Stomach (tissue), 9 donors: ENCODE data around the gene EME2. TPM values are rescaled to one million over a fixed set of nuclear protein-coding genes. Genes with fewer than 3 reads are reported as not detected.

Source experiments
- DNase-seq, 2 donors: peaks; one replicate each; pipeline versions ENCODE4 v3.0.0 to v3.0.0-alpha.2; 2013 to 2019
- H3K27ac ChIP-seq, 5 donors: fragments of 200-600 bp in 4 of 5; sonication (generic) in 4 of 5; one replicate each; pipeline ENCODE4 v1.5.1; 2013 to 2019; ENCODE audit warnings: mild to moderate bottlenecking in 1 of 5, moderate library complexity in 1 of 5
- H3K27me3 ChIP-seq, 3 donors: fragments of 200-600 bp; sonication (generic); one replicate each; pipeline ENCODE4 v1.5.1; 2017 to 2019; ENCODE audit warnings: mixed run types in 1 of 3
- H3K36me3 ChIP-seq, 4 donors: fragments of 200-600 bp; sonication (generic); 1 replicate in 3 of 4; 2 replicates in 1 of 4; pipeline ENCODE4 v1.5.1; 2016 to 2019
- H3K4me1 ChIP-seq, 4 donors: fragments of 200-600 bp; sonication (generic); one replicate each; pipeline ENCODE4 v1.5.1; 2016 to 2019
- H3K4me3 ChIP-seq, 4 donors: fragments of 200-600 bp; sonication (generic) in 3 of 4; one replicate each; pipeline ENCODE4 v1.5.1; 2016 to 2019; ENCODE audit warnings: mild to moderate bottlenecking in 1 of 4
- H3K9me3 ChIP-seq, 4 donors: fragments of 200-600 bp; sonication (generic); one replicate each; pipeline ENCODE4 v1.5.1; 2016 to 2019
- EP300 ChIP-seq: sonication (generic); formaldehyde crosslinking; IDR thresholded peaks from one replicate; pipeline ENCODE4 v1.6.1; 2017; ENCODE audit warnings: antibody characterized with exemption
- POLR2A ChIP-seq, 4 donors: fragments of 450-650 bp; IDR thresholded peaks; one replicate each; pipeline ENCODE4 v1.6.1; 2016; ENCODE audit warnings: antibody characterized with exemption in 4 of 4, control low read depth in 2 of 4, mild to moderate bottlenecking in 1 of 4, moderate library complexity in 1 of 4
- POLR2AphosphoS5 ChIP-seq, 3 donors: sonication (generic); formaldehyde crosslinking; IDR thresholded peaks; one replicate each; pipeline ENCODE4 v1.6.1; 2016; ENCODE audit warnings: antibody characterized with exemption in 3 of 3
- WGBS, 5 donors: extraction: QIAGEN DNeasy Blood & Tissue Kit in 3 of 5; methylation state at CpG; one replicate each; pipeline versions ENCODE4 v1.1.5 to v1.1.7; 2013 to 2018; 5-methylcytosine and 5-hydroxymethylcytosine counted together
- intact Hi-C: fragments of 100-400 bp; cut with DNase I; formaldehyde crosslinking; loops from one replicate; pipeline ENCODE4 v1.15.1; 2023; ENCODE audit warnings: low total_unique reads
- polyA plus RNA-seq, 3 donors: library from polyadenylated mRNA; stranded (reverse); fragments of 200-250 nt; gene quantifications; one replicate each; pipeline ENCODE4 v1.2.3, GENCODE V29; 2013
- total RNA-seq, 5 donors: library from RNA; depleted of rRNA; stranded (reverse); fragments of >200 nt; gene quantifications; one replicate each; pipeline versions ENCODE4 v1.1.0 to v1.2.3, GENCODE V29; 2014 to 2016
- TF ChIP-seq, protein P1 (sequence below), 7 experiments: fragments of 450-650 bp in 4 of 7; fragments of 200-600 bp in 3 of 7; sonication (generic) in 3 of 7; IDR thresholded peaks; one replicate each; pipeline ENCODE4 v1.5.1; 2016 to 2019; ENCODE audit warnings: antibody characterized with exemption in 7 of 7, control low read depth in 2 of 7, mild to moderate bottlenecking in 1 of 7
- donor health status: healthy with polysubstance abuse.
- donor health status: Bipolar disorder and iron deficiency.
- donor health status: healthy.

The EME2 gene
- total and polyA plus RNA-seq, 8 donors, result 2.6 to 94.1 (median 13.3) TPM

DNA sequence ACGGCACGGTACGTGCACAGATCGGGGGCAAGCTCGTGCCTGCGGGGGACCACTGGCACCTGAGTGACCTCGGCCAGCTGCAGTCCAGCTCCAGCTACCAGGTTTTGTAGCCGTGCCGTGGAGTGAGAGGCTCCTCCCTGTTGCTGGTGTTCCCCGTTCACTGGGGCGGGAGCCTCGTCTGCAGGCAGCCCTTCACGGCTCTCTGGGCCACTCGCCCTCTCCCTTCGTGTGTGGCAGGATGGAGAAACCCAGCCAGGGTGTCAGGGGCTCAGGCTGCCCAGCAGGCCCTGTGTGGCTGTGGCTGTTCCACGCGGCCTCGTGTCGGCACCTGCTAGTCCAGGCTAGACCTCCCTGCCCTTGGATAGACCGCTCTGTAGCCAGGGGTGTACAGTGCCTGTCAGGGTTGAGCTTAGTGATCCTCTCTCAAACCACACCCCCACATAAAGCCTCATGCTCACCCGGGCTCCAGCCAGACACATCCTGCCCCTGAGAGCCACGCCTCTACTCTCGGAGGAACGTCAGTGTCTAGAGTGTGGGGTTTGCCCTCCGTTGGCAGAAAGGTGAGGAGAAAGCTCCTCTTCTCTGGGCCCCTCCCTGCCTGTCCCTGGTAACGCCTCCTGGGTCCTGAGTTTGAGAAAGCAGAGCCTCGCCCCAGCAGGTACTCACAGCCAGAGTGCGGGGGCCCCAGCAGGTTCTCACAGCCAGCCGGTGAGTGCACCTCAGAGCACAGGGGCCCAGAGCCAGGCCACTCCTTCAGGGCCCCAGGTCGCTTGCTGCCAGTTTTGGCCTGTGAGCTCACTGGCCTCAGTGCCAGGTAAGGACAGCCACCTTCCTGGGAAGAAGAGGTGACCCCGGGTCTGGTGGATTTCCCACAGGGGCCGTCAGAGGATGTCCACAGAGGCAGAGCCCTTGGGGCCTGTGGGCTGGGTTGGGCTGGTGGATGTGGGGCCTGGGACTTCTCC is 29.0 kb upstream of the EME2 start:
- no peak for DNase-seq
- H3K27ac ChIP-seq, result no peak overlapping the region
- no peak for TF ChIP-seq POLR2AphosphoS5 (IDR thresholded peaks at IDR 0.05)
- TF ChIP-seq POLR2A (IDR thresholded peaks at IDR 0.05), result no peak
- TF ChIP-seq EP300, result no peak
- TF ChIP-seq, protein P1, sequence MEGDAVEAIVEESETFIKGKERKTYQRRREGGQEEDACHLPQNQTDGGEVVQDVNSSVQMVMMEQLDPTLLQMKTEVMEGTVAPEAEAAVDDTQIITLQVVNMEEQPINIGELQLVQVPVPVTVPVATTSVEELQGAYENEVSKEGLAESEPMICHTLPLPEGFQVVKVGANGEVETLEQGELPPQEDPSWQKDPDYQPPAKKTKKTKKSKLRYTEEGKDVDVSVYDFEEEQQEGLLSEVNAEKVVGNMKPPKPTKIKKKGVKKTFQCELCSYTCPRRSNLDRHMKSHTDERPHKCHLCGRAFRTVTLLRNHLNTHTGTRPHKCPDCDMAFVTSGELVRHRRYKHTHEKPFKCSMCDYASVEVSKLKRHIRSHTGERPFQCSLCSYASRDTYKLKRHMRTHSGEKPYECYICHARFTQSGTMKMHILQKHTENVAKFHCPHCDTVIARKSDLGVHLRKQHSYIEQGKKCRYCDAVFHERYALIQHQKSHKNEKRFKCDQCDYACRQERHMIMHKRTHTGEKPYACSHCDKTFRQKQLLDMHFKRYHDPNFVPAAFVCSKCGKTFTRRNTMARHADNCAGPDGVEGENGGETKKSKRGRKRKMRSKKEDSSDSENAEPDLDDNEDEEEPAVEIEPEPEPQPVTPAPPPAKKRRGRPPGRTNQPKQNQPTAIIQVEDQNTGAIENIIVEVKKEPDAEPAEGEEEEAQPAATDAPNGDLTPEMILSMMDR (IDR thresholded peaks at IDR 0.05), result no peak
- no peaks in the 10 kb centered on the region for H3K9me3 ChIP-seq
- H3K27me3 ChIP-seq, result no peaks in the 10 kb centered on the region
- no peak overlapping the region for H3K4me3 ChIP-seq
- WGBS, 5 donors, result 90 to 93% (median 90%) methylated on average over 13 to 32 of the region's 32 CpGs
- peaks cover 40 to 85% (median 81%) of the 10 kb centered on the region in 4 donors for H3K36me3 ChIP-seq
- intact Hi-C loops, result no loop called here
- no peaks in the 10 kb centered on the region for H3K4me1 ChIP-seq

DNA sequence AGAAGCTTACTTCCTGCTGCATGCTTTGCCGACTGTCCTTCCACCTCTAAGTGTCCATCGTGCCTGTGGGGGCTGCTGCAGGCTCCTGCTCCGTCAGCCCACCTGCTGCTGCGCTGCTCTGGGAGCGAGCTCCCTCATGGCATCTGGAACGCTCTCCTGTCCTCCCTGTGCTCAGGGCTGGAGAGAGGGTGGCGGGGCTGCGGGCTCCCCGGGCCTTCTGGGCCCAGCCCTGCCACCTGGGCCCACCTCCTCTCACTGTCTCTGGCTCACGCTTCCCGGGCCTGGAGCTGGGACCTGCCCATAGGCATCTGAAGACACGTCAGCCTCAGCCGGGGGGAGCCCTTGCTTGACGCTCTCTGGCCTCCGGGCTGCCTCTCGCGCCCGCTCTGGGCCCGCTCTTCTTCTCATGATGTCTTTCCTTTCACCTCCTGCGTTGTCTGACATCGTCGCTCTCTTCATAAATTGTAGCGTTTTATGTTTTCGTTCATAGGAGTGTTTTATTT is 28.2 kb upstream of the EME2 start:
- 89 to 94% (median 92%) methylated on average over 19 to 24 of the region's 24 CpGs for WGBS, 5 donors
- Histone ChIP-seq H3K4me1 (no peaks in the 10 kb centered on the region), H3K27ac (no peak overlapping the region), H3K4me3 (no peak overlapping the region), H3K36me3 (peaks cover 48 to 92% (median 88%) of the 10 kb centered on the region in 4 donors), H3K27me3 (no peaks in the 10 kb centered on the region), H3K9me3 (no peaks in the 10 kb centered on the region)
- TF ChIP-seq POLR2A (IDR thresholded peaks at IDR 0.05), result no peak
- TF ChIP-seq, protein P1 (IDR thresholded peaks at IDR 0.05), result no peak
- TF ChIP-seq POLR2AphosphoS5 (IDR thresholded peaks at IDR 0.05), result no peak
- DNase-seq, result no peak
- intact Hi-C loops, result no loop called here

DNA sequence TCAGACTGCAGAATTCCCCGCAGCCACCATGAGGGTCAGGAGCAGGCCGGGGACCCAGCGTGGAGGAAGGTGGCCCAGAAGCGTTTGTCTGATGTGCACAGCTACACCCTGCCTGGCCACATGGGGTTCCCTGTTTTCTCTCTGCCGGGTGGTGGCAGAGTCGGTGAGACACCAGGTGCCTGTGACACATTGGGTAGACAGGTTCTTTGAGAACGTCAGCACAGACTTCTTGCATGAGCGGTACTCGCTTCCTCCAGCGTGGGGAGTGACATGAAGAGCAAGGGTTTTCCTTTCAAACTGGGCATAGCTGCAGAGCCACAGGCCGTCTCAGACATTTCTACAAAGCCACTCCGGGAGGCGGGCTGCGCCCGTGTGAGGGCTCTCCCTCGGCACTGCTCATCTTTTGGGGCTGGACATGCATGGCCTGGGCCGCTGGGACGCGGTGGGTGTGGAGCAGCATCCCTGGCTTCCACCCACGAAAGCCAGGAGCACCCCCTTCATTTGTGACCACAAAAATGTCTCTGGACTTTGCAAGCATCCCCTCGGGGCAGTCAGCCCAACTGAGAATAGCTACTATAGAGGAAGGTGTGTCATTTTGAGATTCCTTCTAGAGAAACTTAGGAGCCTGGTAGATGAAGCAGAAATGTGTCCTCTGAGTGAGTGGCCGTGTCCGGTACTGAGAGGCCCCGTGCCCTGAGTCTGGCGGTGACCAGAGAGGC is 27.3 kb upstream of the EME2 start:
- WGBS, 5 donors, result 88 to 95% (median 89%) methylated on average over 22 to 25 of the region's 25 CpGs
- intact Hi-C loops, result no loop called here
- Histone ChIP-seq H3K27me3 (no peaks in the 10 kb centered on the region), H3K4me1 (no peaks in the 10 kb centered on the region), H3K4me3 (no peak overlapping the region), H3K36me3 (peaks cover 50 to 99% (median 95%) of the 10 kb centered on the region in 4 donors), H3K27ac (no peak overlapping the region), H3K9me3 (no peaks in the 10 kb centered on the region)
- TF ChIP-seq EP300, result no peak
- TF ChIP-seq, protein P1 (IDR thresholded peaks at IDR 0.05), result no peak
- DNase-seq, result no peak

DNA sequence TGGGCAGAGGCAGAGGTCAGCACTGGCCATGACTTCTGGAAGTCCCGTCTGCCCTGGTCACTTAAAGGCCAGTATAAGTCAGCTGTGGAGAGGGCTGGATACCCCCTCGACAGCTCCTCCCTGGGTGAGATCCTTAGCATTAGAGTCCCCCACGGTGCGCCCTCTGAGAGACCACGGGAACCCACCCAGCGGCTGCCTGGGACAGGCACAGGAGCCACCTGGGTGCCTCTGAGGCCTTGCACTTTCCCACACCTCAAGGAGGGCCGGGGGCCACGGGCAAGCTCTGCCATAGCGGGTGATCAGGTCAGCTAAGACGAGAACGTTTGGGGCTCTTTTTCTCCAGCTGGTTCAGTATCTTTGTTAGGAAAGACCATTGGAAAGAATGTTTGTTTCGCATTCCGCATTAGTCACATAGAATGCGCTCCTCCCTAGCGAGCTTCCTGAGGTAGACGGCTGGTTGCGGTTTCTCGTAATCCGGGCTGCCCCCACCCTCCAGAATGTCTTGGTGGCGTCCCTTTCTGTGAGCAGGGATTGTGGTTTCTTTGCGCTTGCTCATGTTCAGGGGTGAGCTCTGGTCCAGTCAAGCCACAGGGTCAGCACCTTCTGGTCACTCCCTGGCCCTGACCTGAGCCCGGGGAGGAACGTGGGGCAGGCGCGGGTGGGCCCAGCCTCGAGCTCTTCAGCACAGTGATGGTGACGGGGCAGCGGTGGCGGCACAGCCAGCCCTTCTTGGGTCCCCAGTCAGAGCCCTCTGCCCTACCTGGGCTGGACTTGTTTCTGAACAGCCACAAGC is 26.5 kb upstream of the EME2 start:
- no peaks in the 10 kb centered on the region for H3K4me1 ChIP-seq
- no peak overlapping the region for H3K4me3 ChIP-seq
- 92 to 95% (median 94%) methylated on average over 20 to 29 of the region's 29 CpGs for WGBS, 5 donors
- TF ChIP-seq EP300 (no peak), POLR2AphosphoS5 (IDR thresholded peaks at IDR 0.05) (no peak), POLR2A (IDR thresholded peaks at IDR 0.05) (no peak)
- TF ChIP-seq, protein P1 (IDR thresholded peaks at IDR 0.05), result no peak
- no peak for DNase-seq
- intact Hi-C loops, result no loop called here
- no peak overlapping the region for H3K27ac ChIP-seq
- no peaks in the 10 kb centered on the region for H3K27me3 ChIP-seq
- peaks cover 52 to 99% (median 95%) of the 10 kb centered on the region in 4 donors for H3K36me3 ChIP-seq
- no peaks in the 10 kb centered on the region for H3K9me3 ChIP-seq
